Measurements from ENCODE around the gene ANKK1.

Gene ANKK1

DNA sequence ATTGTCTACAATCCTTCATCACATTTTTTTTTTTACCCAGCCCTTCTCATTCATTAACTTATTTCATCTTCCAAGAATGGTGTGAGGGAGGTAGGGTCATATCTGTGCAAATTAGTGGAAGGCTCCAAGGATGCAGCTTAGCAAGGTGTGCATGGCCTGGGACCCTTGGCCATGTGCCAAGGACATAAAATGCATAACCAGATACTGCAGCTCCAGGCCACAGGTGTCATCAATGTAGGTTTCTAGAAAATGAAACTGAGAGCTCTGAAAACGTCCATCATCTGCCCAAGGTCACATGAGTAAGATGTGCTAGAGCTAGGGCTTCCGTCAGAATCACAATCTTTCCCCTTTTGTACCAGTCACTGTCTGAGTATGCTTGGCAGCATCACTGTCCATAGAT is 29.8 kb downstream of the ANKK1 start:
- no peak for DNase-seq (ENCODE audit: low read depth)
- no peak overlapping the region for H3K4me3 ChIP-seq (ENCODE audit: low read depth, low read length)
- no peak for TF ChIP-seq MAX (IDR thresholded peaks at IDR 0.05; ENCODE audit: low read depth, low read length)
- no peak for TF ChIP-seq CTCF (IDR thresholded peaks at IDR 0.05; ENCODE audit: low read depth, low read length)
- TF ChIP-seq MYC (IDR thresholded peaks at IDR 0.05; ENCODE audit: low read depth, low read length), result no peak
- TF ChIP-seq POLR2A (IDR thresholded peaks at IDR 0.05; ENCODE audit: extremely low read depth, insufficient read length), result no peak

DNA sequence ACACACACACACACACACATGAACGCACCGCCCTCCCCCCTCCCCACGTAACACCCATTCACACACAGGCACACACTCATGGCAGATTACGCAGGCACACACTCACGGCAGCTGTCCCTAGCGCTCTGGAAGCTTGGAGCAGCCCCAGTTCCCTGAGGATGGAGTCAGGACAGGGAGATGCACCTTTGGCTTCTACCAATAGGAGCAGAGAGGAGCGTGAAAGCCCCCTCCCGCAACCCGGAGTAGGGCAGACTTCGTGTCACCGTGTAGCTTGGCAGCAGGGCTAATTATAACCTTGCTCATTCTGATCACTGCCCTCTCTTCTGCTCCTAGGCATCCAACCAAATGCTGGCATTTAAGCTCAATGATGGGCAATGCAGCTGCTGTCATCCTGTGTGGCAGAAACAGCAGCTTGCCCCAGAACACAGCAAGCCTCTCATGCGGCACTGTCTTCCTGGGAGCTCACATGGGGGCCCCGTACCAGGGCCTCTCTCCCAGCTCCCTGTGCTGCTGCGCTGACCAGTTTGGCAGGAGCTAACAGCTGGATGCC is 31.9 kb downstream of the ANKK1 start:
- TF ChIP-seq MYC (IDR thresholded peaks at IDR 0.05; ENCODE audit: low read depth, low read length) (no peak), MAX (IDR thresholded peaks at IDR 0.05; ENCODE audit: low read depth, low read length) (no peak), CTCF (IDR thresholded peaks at IDR 0.05; ENCODE audit: low read depth, low read length) (no peak), POLR2A (IDR thresholded peaks at IDR 0.05; ENCODE audit: extremely low read depth, insufficient read length) (no peak)
- DNase-seq (ENCODE audit: low read depth), result no peak
- H3K4me3 ChIP-seq (ENCODE audit: low read depth, low read length), result no peak overlapping the region

DNA sequence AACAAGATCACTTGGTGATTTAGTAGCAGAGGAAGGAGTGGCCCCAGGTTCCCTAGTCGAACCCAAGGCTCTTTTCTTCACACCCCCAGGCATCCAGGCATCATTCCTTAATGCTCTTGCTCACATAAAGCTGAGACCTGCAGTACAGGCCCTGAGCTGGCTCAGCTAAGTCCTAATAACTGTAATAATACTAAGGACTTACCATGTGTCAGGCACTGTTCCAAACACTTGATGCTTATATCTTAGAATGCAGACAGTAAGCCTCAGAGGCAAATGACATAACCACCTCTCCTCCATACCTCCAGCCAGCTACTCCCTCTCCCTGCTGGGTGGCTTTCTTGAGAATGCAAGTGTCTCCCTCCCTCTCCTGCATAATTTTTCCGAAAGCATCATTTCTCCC is 33.2 kb downstream of the ANKK1 start:
- no peak for TF ChIP-seq CTCF (IDR thresholded peaks at IDR 0.05; ENCODE audit: low read depth, low read length)
- no peak for TF ChIP-seq POLR2A (IDR thresholded peaks at IDR 0.05; ENCODE audit: extremely low read depth, insufficient read length)
- no peak for TF ChIP-seq MYC (IDR thresholded peaks at IDR 0.05; ENCODE audit: low read depth, low read length)
- no peak for TF ChIP-seq MAX (IDR thresholded peaks at IDR 0.05; ENCODE audit: low read depth, low read length)
- no peak overlapping the region for H3K4me3 ChIP-seq (ENCODE audit: low read depth, low read length)
- DNase-seq (ENCODE audit: low read depth), result no peak

GRCh38 chr11:113426686-113427085 is 39.1 kb downstream of the ANKK1 start:
- TF ChIP-seq MAX (IDR thresholded peaks at IDR 0.05; ENCODE audit: low read depth, low read length) (no peak), POLR2A (IDR thresholded peaks at IDR 0.05; ENCODE audit: extremely low read depth, insufficient read length) (no peak), CTCF (IDR thresholded peaks at IDR 0.05; ENCODE audit: low read depth, low read length) (no peak), MYC (IDR thresholded peaks at IDR 0.05; ENCODE audit: low read depth, low read length) (no peak)
- no peak for DNase-seq (ENCODE audit: low read depth)

DNA sequence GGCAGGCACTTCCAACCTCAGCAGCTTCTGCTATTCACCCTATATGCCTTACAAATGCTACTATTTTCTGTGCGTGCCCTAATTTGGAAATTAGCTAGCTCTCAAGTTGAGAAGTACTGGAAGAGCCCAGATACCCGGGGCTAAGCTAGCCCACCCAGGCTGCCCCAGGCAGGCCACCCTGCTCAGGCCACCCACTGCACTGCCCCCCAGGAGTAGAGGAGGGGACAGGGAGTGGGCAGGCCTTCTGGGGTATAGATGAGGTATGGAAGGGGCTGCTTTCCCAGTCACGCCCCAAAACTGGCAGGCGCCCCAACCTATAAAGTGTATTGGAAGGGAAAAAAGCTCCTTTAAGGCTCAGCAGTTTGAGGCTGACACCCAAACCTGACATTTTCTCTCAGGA is 44.2 kb downstream of the ANKK1 start:
- TF ChIP-seq MAX (IDR thresholded peaks at IDR 0.05; ENCODE audit: low read depth, low read length) (no peak), MYC (IDR thresholded peaks at IDR 0.05; ENCODE audit: low read depth, low read length) (no peak), CTCF (IDR thresholded peaks at IDR 0.05; ENCODE audit: low read depth, low read length) (no peak), POLR2A (IDR thresholded peaks at IDR 0.05; ENCODE audit: extremely low read depth, insufficient read length) (no peak)
- H3K4me3 ChIP-seq (ENCODE audit: low read depth, low read length), result no peak overlapping the region
- no peak for DNase-seq (ENCODE audit: low read depth)

More at GRCh38 chr11:113426686-113427085, 39.1 kb downstream of the ANKK1 start:
- H3K4me3 ChIP-seq (ENCODE audit: low read depth, low read length), result no peak overlapping the region

Measured in NB4 (cell line).